Activated B cell treated with CpG ODN at 0.5 μM for 24 hours (primary cell): ENCODE measurements around the gene VLDLR. TPM values are rescaled to one million over a fixed set of nuclear protein-coding genes. Genes with fewer than 3 reads are reported as not detected.
"Not testable (repeated sequence)": the region's sequence is repeated elsewhere in the genome, so short reads cannot be mapped to it uniquely, and the experiment has no call there.

ENCODE experiments used
- ATAC-seq: fragments of 200-7000 bp; cut with Tn5 transposase; one replicate; pipeline ENCODE4 v1.10.0; 2021; ENCODE audit warnings: low read depth, mild to moderate bottlenecking, moderate library complexity
- CTCF ChIA-PET: fragments of 350-600 bp; sonication (Branson Sonifier 250); formaldehyde crosslinking; loops from one replicate; lab custom pipeline; 2021; ENCODE audit warnings: antibody characterized with exemption; lab: Charles Lee
- POLR2A ChIA-PET: fragments of 350-600 bp; sonication (Branson Sonifier 250); formaldehyde crosslinking; loops from one replicate; lab custom pipeline; 2021; ENCODE audit warnings: antibody characterized with exemption; lab: Charles Lee
- DNase-seq: peaks from one replicate; pipeline ENCODE4 v3.0.0; 2022
- H3K27ac Mint-ChIP-seq: one replicate; pipeline ENCODE4 v1.8.0; 2020; ENCODE audit warnings: mixed read lengths
- H3K27me3 Mint-ChIP-seq: one replicate; pipeline ENCODE4 v1.8.0; 2021; ENCODE audit warnings: mixed read lengths
- H3K36me3 Mint-ChIP-seq: one replicate; pipeline ENCODE4 v1.8.0; 2021; ENCODE audit warnings: low read depth, mixed read lengths
- H3K4me1 Mint-ChIP-seq: one replicate; pipeline ENCODE4 v1.8.0; 2021; ENCODE audit warnings: mixed read lengths
- H3K4me3 Mint-ChIP-seq: one replicate; pipeline ENCODE4 v1.8.0; 2020; ENCODE audit warnings: mild to moderate bottlenecking, mixed read lengths
- H3K9me3 Mint-ChIP-seq: one replicate; pipeline ENCODE4 v1.8.0; 2020; ENCODE audit warnings: mixed read lengths
- CTCF ChIP-seq: fragments of 200-600 bp; IDR thresholded peaks from one replicate; pipeline ENCODE4 v1.8.0; 2022; ENCODE audit warnings: antibody characterized with exemption, mild to moderate bottlenecking
- intact Hi-C: fragments of 100-400 bp; cut with micrococcal nuclease; formaldehyde crosslinking; loops from one replicate; pipeline ENCODE4 v1.15.1; 2024
- total RNA-seq: library from RNA; stranded (reverse); gene quantifications from 2 replicates; pipeline ENCODE4 v1.2.3, GENCODE V29; 2022

VLDLR gene
- total RNA-seq, 1 donor from 2014 or later = 1.3 TPM

GRCh38 chr9:2700398-2700797 lies 78.8 kb downstream of the VLDLR start:
- DNase-seq = no peak
- no peak for ATAC-seq
- ChIA-PET POLR2A (no interaction called here), CTCF (no interaction called here)
- Mint-ChIP-seq H3K4me3 (no peak overlapping the region), H3K27me3 (no peaks in the 10 kb centered on the region), H3K27ac (no peak overlapping the region), H3K9me3 (no peaks in the 10 kb centered on the region), H3K4me1 (peaks cover 12% of the 10 kb centered on the region), H3K36me3 (no peaks in the 10 kb centered on the region)
- intact Hi-C loops = no loop called here
- no peak for TF ChIP-seq CTCF

- Mint-ChIP-seq H3K27ac (no peak overlapping the region), H3K4me3 (no peak overlapping the region), H3K36me3 (no peaks in the 10 kb centered on the region), H3K27me3 (no peaks in the 10 kb centered on the region), H3K4me1 (peaks cover 12% of the 10 kb centered on the region), H3K9me3 (no peaks in the 10 kb centered on the region)
- DNase-seq = no peak
- ChIA-PET POLR2A (no interaction called here), CTCF (no interaction called here)
- no peak for TF ChIP-seq CTCF
- intact Hi-C loops = no loop called here
- ATAC-seq = no peak
These were observed 79.4 kb downstream of the VLDLR start for GRCh38 chr9:2700909-2701550.

- intact Hi-C loops = no loop called here
- Mint-ChIP-seq H3K27ac (no peak overlapping the region), H3K9me3 (peaks cover 2% of the 10 kb centered on the region), H3K27me3 (no peaks in the 10 kb centered on the region), H3K4me1 (no peaks in the 10 kb centered on the region), H3K4me3 (no peak overlapping the region), H3K36me3 (peaks cover 3% of the 10 kb centered on the region)
- ATAC-seq (no peak), DNase-seq (no peak)
- no peak for TF ChIP-seq CTCF
- ChIA-PET CTCF (no interaction called here), POLR2A (no interaction called here)
These were observed 82.9 kb downstream of the VLDLR start for GRCh38 chr9:2704504-2704903.

GRCh38 chr9:2707256-2707655 lies 85.7 kb downstream of the VLDLR start:
- H3K4me1 Mint-ChIP-seq, H3K9me3 Mint-ChIP-seq, intact Hi-C loops, POLR2A ChIA-PET, H3K4me3 Mint-ChIP-seq, H3K27ac Mint-ChIP-seq, H3K36me3 Mint-ChIP-seq, ATAC-seq, H3K27me3 Mint-ChIP-seq, DNase-seq: not testable (repeated sequence)
- CTCF ChIA-PET = interaction anchor here (0.6 kb wide), 1 partner anchor 129 kb away, joined by 3 read pairs; no protein-coding TSS in a partner anchor

Other genes starting within 250 kb of the VLDLR start
- not detected in 2 replicates for gene KCNV2, start 95.7 kb downstream of the VLDLR start, total RNA-seq
- 64.5 and 72.8 TPM in 2 replicates for gene PUM3, start 222.3 kb downstream of the VLDLR start, total RNA-seq